Transverse colon (tissue), 4 donors: ENCODE results near the gene PCDHGA1. TPM values are rescaled to one million over a fixed set of nuclear protein-coding genes. Genes with fewer than 3 reads are reported as not detected.
A peak's percentile ranks its signal among the peaks of the same experiment; 100 is the strongest.
"Not testable (repeated sequence)": the region's sequence is repeated elsewhere in the genome, so short reads cannot be mapped to it uniquely, and the experiment has no call there.

Source experiments
- DNase-seq: peaks from one replicate; pipeline ENCODE4 v3.0.0-alpha.2; 2019
- H3K27ac ChIP-seq, 4 donors: fragments of 200-600 bp; sonication (generic); 2 replicates each; pipeline ENCODE4 v1.5.1; 2016 to 2018; ENCODE audit warnings: inconsistent platforms in 4 of 4
- H3K27me3 ChIP-seq: fragments of 200-600 bp; sonication (generic); 2 replicates; pipeline ENCODE4 v1.5.1; 2017; ENCODE audit warnings: inconsistent platforms
- H3K36me3 ChIP-seq, 4 donors: fragments of 200-600 bp; sonication (generic); 2 replicates each; pipeline ENCODE4 v1.5.1; 2017 to 2019; ENCODE audit warnings: inconsistent platforms in 4 of 4
- H3K4me1 ChIP-seq, 4 donors: fragments of 200-600 bp; sonication (generic); 2 replicates each; pipeline ENCODE4 v1.5.1; 2017 to 2020; ENCODE audit warnings: inconsistent platforms in 4 of 4
- H3K4me3 ChIP-seq, 4 donors: fragments of 200-600 bp; sonication (generic); 1 replicate in 1 of 4; 2 replicates in 3 of 4; pipeline versions ENCODE4 v1.5.1 to v1.6.1; 2017 to 2019; ENCODE audit warnings: inconsistent platforms in 4 of 4
- H3K9me3 ChIP-seq, 2 donors: fragments of 200-600 bp; sonication (generic); 2 replicates each; pipeline ENCODE4 v1.5.1; 2017 to 2019; ENCODE audit warnings: inconsistent platforms in 2 of 2
- CTCF ChIP-seq, 5 experiments: fragments of 200-600 bp in 3 of 5; fragments of 450-650 bp in 2 of 5; sonication (generic) in 3 of 5; IDR thresholded peaks; 1 replicate in 2 of 5; 2 replicates in 3 of 5; pipeline ENCODE4 v1.5.1; 2016 to 2017; ENCODE audit warnings: antibody characterized with exemption in 5 of 5, inconsistent platforms in 3 of 5, mild to moderate bottlenecking in 2 of 5, moderate library complexity in 1 of 5
- EP300 ChIP-seq: sonication (generic); formaldehyde crosslinking; IDR thresholded peaks from one replicate; pipeline ENCODE4 v1.6.1; 2017; ENCODE audit warnings: antibody characterized with exemption, low read depth
- POLR2A ChIP-seq: fragments of 450-650 bp; IDR thresholded peaks from one replicate; pipeline ENCODE4 v1.6.1; 2016; ENCODE audit warnings: antibody characterized with exemption, mild to moderate bottlenecking, moderate library complexity
- POLR2AphosphoS5 ChIP-seq, 3 donors: sonication (generic); formaldehyde crosslinking; IDR thresholded peaks; one replicate each; pipeline ENCODE4 v1.6.1; 2016; ENCODE audit warnings: antibody characterized with exemption in 3 of 3
- WGBS, 2 donors: methylation state at CpG; one replicate each; pipeline ENCODE4 v1.1.5; 2018; ENCODE audit warnings: low coverage in 1 of 2; 5-methylcytosine and 5-hydroxymethylcytosine counted together
- in situ Hi-C, 4 donors: fragments of 200-750 bp; cut with MboI; loops; one replicate each; pipeline versions ENCODE4 v1.15.0 to v1.15.1; 2017; ENCODE audit warnings: low sequenced_read_pairs in 3 of 4, low pct_ligation_motif_present in 1 of 4, low pct_unique_long_range_greater_than_20kb in 1 of 4
- intact Hi-C: fragments of 100-400 bp; cut with DNase I; formaldehyde crosslinking; loops from one replicate; pipeline ENCODE4 v1.15.1; 2023; ENCODE audit warnings: low total_unique reads
- total RNA-seq, 4 donors: library from RNA; depleted of rRNA; stranded (reverse); fragments of >200 nt; gene quantifications; one replicate each; pipeline ENCODE4 v1.1.0, GENCODE V29; 2016

PCDHGA1 gene
- total RNA-seq, 4 donors from 2014 or later: 0.55 to 0.64 TPM; not detected in 2

GRCh38 chr5:141407790-141408505 is 77.6 kb downstream of the PCDHGA1 start, which contains the start of gene PCDHGB6:
TSS of gene PCDHGB6 (plus strand) at chr5:141408021. CDS start at chr5:141408203, 182 bp downstream.
- H3K9me3 ChIP-seq: peaks cover 56 to 96% of the 10 kb centered on the region in 2 donors
- peak; percentile 26 for DNase-seq
- peak; percentile 32 to 42 (median 39) for TF ChIP-seq CTCF (IDR thresholded peaks at IDR 0.05)
- peaks cover 29% of the 10 kb centered on the region for H3K27me3 ChIP-seq
- not testable (repeated sequence) for H3K36me3 ChIP-seq, H3K27ac ChIP-seq, H3K4me1 ChIP-seq
- 21 to 45% methylated on average over 9 to 51 of the region's 51 CpGs for WGBS, 2 donors
- peak within 1 kb of the TSS in 1 of 4 donors; percentile 37 for H3K4me3 ChIP-seq
- intact Hi-C loops: loop anchor here (10.0 kb wide), 1 partner anchor 117 kb away; no protein-coding TSS in a partner anchor
- in situ Hi-C loops: loop anchor here in 1 of 4 donors (10.0 kb wide), 1 partner anchor 157 kb away; no protein-coding TSS in a partner anchor

GRCh38 chr5:141409598-141410306 is 79.4 kb downstream of the PCDHGA1 start:
- Histone ChIP-seq H3K4me3 (no peak overlapping the region), H3K27ac (no peak overlapping the region), H3K36me3 (no peaks in the 10 kb centered on the region), H3K27me3 (peaks cover 23% of the 10 kb centered on the region), H3K9me3 (peaks cover 50 to 94% of the 10 kb centered on the region in 2 donors), H3K4me1 (no peaks in the 10 kb centered on the region)
- 42 to 66% methylated on average over 4 to 51 of the region's 64 CpGs for WGBS, 2 donors
- intact Hi-C loops (loop anchor here (10.0 kb wide), 2 partner anchors 115 to 155 kb away; no protein-coding TSS in a partner anchor), in situ Hi-C loops (loop anchor here in 2 of 4 donors (10.0 kb wide), 2 partner anchors 145 to 155 kb away; no protein-coding TSS in a partner anchor)
- TF ChIP-seq POLR2A: no peak
- no peak for TF ChIP-seq CTCF (IDR thresholded peaks at IDR 0.05)
- TF ChIP-seq EP300: no peak
- no peak for TF ChIP-seq POLR2AphosphoS5 (IDR thresholded peaks at IDR 0.05)
- DNase-seq: no peak

GRCh38 chr5:141411575-141411974 is 81.3 kb downstream of the PCDHGA1 start:
- Histone ChIP-seq H3K4me3 (no peak overlapping the region), H3K9me3 (peaks cover 49 to 92% of the 10 kb centered on the region in 2 donors), H3K27ac (no peak overlapping the region), H3K4me1 (no peaks in the 10 kb centered on the region), H3K36me3 (no peaks in the 10 kb centered on the region), H3K27me3 (peaks cover 19% of the 10 kb centered on the region)
- TF ChIP-seq POLR2A: no peak
- TF ChIP-seq EP300: no peak
- in situ Hi-C loops: loop anchor here in 1 of 4 donors (10.0 kb wide), 1 partner anchor 143 kb away; no protein-coding TSS in a partner anchor
- WGBS, 2 donors: 62 to 76% methylated on average over 3 of the region's 3 CpGs
- intact Hi-C loops: loop anchor here (10.0 kb wide), 1 partner anchor 153 kb away; no protein-coding TSS in a partner anchor
- DNase-seq: no peak

- peaks cover 8% of the 10 kb centered on the region for H3K27me3 ChIP-seq
- in situ Hi-C loops: loop anchor here in 1 of 4 donors (10.0 kb wide), 1 partner anchor 142 kb away; no protein-coding TSS in a partner anchor
- H3K36me3 ChIP-seq: no peaks in the 10 kb centered on the region
- intact Hi-C loops: loop anchor here (10.0 kb wide), 1 partner anchor 152 kb away; no protein-coding TSS in a partner anchor
- peak within 1 kb of the TSS in 3 of 4 donors; percentile 16 to 44 (median 18) for H3K4me3 ChIP-seq
- TF ChIP-seq POLR2AphosphoS5 (IDR thresholded peaks at IDR 0.05): no peak
- TF ChIP-seq EP300: no peak
- peak; percentile 23 to 54 (median 41) for TF ChIP-seq CTCF (IDR thresholded peaks at IDR 0.05)
- WGBS, 2 donors: 27 to 34% methylated on average over 3 to 31 of the region's 31 CpGs
- peaks cover 50 to 92% of the 10 kb centered on the region in 2 donors for H3K9me3 ChIP-seq
- H3K27ac ChIP-seq: peak within 1 kb of the TSS in 1 of 4 donors; percentile 2
- H3K4me1 ChIP-seq: no peaks in the 10 kb centered on the region
- DNase-seq: peak; percentile 62
Measured at GRCh38 chr5:141412854-141413539, 82.7 kb downstream of the PCDHGA1 start, which contains the start of gene PCDHGA10. TSS of gene PCDHGA10 (plus strand) at chr5:141412987. CDS start at chr5:141413176, 189 bp downstream.
